Fibroblast of skin of right biceps (primary cell): ENCODE results near the gene SESN3.
A peak's percentile ranks its signal among the peaks of the same experiment; 100 is the strongest.
"Not testable (repeated sequence)": the region's sequence is repeated elsewhere in the genome, so short reads cannot be mapped to it uniquely, and the experiment has no call there.

Source experiments
- DNase-seq: peaks from one replicate; pipeline ENCODE4 v3.0.0-alpha.2; 2013

Gene SESN3

DNA sequence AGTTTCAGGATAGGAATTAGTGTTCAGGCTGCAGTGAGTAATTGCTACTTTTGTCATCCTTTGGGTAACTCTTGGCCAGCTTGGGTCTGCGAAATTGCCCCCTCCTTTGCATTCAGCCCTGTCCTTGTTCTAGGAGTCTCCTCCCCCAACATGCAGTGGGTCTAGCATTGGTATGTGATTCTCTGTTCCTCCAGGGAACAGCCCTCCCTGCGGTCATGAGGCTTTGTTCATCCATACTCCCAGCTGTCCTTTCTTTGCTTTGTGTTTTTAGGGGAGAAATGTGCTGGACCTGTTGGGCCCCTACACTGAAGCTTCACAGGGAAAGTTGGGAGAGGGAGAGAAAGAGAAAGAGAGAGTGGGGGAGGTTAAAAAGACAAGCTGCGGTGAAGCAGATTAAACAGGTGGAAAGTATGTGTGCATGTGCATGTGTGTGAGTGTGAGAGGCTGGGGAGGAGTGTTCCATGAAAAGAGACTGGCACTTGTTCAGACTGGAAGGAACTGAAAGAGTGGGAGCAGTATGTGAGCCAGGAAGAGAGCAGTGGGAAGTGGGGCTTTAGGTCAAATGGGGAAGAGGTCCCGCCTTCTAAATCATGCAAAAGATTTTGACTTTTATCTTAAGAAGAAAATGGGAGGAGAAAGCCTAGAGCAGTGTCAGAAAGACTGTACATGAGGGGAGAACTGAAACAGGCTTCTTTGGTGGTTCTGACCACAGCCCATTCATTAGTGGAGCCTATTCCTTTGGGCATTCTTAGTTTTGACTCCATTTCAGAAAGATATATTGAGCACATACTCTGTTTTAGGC lies 17.9 kb upstream of the SESN3 start:
- DNase-seq: no peak

DNA sequence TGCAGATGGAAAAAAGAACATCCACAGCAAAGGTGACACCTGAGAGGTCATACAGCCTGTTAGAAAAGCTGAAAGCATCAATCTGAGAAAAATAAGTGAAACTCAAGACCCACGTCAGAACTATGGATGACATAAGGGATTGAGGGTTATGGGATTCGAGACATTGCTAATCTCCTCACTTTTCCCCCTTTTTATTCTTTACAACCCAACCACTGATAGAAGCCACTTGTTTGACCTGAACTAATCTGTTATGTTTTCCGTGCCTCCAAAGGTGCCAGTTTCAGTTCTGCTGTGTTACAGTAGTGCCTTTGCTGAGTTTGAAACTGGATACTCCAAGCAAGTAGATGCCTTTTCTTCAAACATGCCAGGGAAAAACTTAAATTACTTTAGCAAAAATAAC lies 16.9 kb upstream of the SESN3 start:
- DNase-seq: no peak

DNA sequence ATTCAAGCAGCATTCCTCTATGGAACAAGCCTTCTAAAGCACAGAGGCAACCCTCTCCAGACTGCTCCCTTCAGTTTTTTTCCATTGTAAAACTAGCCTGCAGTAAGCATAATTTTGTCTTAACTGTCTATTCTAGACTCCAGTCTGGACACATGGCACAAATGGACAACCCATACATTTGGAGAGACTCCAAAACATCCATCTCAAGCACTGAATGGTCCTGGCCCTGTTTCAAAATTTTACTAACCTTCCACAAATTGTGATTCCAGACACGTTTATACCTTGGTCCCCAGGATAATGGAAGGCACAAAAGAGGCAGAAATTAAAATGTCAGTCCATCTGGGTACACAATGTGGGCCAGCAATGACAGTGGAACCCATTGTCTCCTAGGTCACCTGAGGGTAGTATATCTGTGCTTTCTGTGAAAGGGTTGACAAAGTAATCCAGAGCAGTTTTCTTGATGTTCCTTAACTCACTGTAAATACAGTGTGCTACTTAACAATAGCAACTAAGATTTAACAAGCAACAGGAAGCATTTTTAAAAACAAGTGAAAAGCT lies 16.2 kb upstream of the SESN3 start:
- no peak for DNase-seq

DNA sequence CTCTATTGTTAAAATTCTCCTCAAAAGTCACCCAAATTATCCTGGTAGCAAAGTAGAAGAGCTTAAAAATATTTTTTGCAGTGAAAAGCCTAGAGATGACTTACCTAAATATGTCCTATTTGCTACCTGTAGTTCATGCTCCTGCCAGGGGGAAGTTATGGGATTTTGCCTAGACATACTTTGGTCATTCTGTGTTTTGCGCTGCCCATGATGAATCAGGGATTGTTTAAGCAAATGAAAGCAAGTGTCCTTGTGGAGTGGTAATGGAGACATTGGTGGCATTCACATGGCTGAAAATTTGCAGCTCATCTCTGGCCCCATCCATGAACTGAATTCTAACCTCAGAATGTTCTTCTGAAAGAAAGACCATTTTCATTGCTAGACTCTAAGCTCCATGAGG lies 14.6 kb upstream of the SESN3 start:
- no peak for DNase-seq

DNA sequence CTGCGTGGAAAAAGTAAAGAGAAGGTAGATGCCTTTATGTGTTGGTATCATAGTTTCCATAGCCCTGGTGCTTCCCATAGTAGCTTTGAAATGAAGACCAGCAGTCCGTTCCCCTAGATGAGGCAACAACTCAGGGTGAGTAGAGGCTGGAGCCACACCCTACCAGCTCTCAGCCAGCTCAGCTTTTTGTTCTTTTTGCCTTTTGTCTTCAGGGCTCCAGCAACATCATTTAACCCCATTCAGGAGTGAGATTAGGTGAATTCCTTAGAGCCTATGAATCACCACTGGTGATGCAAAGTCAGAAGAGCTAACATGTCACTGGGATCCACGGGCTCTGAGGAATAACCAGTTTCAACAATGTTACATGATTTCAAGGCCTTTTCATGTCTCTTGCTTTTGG lies 14.0 kb upstream of the SESN3 start:
- DNase-seq: peak; percentile 64

DNA sequence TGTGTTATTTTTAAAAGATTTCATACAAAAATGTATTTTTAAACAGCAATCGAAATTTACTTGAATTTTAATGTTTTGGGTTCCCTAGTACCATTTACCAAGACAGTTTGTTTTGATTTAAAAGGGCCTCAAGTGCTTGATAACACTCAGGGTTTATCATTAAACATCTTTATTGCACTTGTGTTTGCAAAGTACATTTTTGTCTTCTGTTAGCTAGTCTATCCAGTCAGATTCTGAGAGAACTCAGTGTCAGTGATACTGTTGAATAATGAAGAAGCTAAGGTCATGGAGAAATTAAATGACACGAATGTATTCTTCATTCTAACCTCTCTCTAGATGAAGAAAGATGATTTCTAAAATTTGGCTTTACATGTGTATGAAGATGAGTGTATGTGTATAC lies 12.7 kb upstream of the SESN3 start:
- DNase-seq: no peak

DNA sequence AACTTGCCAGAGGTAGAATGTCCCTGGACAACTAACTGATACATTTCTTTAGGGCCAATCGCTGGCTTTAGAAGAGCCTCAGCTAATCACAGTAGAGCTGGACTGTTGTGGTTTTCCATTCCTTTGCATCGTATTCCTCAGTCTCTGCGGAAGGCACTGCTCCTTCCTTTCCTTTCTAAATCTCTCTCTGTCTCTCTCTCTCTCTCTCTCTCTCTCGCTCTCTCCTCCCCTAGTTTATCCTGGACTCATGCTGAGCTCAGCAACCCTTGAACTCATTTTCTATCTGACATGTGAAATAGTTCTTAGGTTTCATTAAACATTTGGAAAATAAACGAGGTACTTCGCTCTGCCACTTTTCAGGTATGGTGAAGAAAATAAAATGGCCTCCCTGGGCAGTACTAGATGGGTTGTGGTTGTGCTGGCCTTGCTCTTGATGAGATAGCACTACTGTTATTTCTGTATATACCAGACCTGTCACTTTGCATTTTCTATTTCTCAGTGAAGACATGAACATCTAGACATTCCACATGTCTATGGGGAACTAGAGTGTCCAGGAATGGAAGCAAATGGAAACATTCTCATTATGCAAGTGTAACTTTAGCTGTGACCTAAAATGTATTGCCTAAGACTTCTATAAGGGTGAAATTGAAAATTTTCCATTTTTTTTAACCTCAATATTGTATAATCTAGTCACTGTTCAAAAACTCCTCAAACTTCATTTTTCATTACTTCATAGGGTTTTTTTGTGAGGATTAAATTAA lies 12.0 kb upstream of the SESN3 start:
- DNase-seq: no peak

DNA sequence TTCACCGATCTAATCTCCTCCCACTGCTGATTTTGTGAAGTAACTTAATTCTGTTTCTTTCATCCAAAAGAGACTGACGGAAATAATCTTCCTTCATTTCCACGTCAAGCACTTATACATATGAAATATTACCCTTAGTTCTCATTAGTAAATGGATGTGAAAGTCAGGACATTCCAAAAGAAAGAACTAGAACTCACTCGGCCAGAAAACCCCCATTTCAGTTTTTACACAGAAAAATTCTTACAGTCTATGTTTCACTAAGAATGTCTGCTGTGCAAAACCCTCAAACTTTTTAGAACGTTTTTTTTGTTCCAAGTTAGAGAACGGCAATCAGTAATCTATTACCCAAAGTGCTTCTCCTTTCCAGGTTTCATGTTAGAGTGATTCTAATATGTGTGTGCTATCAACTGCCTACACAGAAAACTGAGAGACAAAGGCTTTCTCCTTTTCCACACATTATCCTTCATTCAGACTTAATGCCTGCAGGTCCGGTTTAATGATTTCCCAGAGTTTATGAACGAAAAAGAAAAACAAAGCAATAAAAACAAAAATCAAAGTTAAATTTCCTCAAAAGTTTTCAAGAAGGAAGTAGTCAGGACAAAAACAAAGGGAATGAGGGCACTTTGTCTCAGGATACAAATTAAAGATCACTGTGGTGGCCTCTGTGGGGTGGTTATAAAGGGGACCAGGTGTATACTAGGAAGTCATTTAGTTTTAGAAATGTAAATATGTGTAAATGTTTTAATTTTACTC lies 11.3 kb upstream of the SESN3 start:
- DNase-seq: no peak

DNA sequence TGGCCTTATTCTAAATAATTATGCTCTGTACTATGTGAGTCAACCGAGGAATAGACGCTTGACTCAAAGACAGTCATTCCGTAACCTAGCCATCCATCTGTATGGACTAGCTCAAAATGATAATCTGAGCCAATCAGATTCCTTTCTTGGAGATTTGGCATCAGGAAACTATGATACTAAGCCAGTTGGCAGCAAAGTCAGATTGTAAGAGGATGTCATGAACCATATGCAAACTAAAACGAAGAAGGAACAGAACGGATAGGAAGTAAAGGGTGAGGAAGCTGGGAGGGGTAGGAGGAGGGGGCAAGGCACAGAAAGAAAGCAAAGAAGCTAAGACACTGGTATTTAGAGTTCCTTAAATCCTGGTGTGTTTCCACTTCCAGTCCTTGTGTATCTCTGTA lies 10.7 kb upstream of the SESN3 start:
- DNase-seq: peak; percentile 48

DNA sequence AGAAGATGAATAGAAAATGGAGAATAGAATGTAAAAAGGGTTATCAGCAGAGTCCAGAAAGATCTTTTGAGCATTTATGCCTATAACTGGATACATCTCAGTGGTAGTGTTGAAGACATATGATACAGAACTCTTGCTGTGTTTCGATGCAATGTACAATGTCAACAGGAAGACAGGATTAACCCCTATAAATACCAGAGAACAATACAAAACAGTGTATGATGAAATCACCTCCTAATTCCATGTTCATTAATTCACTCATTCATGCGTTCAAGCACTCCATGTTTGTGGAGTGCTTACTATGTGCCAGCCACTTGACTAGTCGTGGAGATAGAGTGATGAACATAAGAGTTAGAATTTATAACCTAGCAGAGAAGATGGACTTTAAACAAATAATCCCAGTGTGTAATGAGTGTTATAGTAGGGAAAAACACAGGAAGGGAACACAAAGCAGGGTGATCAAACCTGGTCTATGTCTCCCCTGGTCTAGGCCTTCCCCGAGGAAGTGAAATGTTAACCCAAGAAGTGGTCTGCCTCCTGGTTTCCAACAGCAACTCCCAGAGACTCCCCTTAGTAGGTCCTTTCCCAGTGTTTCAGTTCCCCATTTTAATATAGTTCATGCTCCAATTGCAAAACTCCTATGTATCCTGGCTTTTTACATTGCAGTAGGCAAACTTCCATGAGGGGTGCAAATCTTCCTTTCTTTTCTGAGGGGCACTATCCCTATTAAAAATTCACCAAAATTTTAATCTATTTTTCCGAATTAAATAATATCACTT lies 9.1 kb upstream of the SESN3 start:
- no peak for DNase-seq

DNA sequence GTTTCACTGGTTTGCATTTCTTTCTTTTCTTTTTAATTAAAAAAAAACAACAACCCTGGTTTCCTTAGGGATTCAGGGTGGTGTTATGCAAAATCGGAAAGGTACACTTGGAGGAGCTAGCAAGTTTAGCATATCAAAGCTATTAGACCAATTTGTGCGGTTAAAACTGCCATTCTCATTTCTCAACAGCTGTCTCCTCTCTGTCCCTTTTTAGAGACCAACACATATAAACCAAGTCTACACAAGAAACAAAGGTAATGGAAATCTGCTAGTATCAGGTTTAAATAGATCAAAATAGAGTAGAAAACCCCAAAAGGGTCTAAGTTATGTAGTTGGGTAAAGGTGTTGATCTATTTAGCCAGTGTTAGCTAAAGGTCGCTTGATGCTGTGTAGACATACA lies 1.7 kb upstream of the SESN3 start:
- DNase-seq: no peak

DNA sequence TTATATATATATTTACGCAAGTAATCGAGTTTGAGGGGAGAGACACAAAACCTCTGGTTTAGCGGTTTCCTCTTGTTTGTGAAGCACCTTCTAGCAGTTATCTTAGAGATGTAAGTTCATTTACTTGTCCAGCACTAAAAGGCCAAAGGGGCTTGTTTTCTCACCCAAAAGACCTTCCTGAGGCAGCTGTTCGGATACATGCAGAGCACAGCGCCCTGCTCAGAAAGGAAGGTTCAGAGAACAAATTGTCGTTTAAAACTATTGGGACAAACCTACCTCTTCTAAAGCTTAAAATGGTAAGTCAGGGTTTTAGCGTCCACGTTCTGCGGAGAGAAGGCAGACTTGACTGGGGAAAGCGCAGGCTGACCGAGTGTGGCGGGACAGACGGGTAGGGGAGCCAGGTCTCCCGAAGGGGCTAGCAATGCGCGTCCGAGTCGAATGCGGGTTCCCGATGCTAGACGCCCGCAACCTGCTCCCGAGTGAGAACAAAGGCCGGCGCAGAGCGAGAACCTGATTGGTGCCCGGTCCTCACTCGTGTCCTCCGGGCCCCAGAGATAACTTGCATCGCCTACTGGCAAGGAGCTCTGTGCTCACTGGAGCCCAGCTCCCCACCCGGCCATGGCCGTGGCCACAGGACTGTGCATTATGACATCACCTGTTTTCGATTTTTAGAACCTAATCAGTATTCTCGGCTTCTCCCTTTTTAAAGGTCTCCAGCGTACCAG lies 1.0 kb upstream of the SESN3 start:
- peak; percentile 39 for DNase-seq

DNA sequence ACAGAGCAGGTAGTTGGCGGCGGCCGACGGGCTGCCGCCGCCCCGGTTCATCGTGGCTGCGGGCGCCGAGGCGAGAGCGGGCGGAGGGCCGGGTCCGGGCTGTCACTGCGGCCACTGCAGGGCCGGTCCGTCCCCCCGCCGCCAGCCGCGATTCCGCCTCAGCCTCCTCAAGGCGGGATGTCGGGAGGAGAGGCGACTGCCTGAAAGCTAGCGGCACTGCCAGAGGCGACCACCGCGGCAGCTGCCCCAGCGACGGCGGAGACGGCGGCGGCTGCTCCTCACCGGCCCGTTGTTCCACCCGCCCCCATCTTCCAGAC lies 234 bp downstream of the SESN3 start:
- no peak for DNase-seq

DNA sequence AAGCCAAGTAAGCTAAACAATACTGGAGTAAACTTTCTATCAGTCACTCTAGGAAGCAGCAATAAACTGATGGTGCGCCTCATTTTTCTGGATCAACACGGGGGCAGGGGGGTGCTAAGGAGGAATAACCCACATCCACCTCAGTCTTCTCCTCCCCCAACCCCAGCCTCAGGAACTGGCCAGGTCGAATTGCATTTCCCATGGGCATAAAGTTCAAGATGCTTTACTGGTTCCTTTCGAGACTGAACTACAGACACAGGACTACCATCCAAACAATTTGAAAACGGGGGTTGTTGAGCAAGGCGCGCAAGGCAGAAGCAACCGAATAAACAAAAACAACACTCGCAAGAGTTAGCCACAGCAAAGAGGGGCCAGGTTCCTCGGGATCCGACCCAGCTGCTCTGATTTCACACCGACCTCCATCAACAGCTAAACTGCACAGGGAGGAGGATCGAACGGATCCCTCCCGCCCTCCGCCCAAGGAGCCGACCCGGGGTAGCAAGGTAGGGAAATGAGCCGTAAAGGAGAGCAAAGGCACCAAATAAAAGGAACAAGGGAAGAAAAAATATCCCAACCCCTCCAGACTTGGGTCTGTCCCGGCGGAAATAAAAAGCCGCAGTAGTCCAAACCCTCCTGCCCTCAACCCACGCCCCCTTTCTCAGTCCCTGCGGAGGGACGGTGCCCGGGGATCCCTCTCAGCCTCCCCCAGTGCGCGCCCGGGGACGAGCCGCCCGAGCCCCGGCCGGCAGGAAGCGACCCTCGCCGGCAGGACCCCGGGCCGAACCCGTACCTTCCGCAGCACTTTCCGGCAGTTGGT lies 801 bp downstream of the SESN3 start:
- DNase-seq: peak; percentile 15

DNA sequence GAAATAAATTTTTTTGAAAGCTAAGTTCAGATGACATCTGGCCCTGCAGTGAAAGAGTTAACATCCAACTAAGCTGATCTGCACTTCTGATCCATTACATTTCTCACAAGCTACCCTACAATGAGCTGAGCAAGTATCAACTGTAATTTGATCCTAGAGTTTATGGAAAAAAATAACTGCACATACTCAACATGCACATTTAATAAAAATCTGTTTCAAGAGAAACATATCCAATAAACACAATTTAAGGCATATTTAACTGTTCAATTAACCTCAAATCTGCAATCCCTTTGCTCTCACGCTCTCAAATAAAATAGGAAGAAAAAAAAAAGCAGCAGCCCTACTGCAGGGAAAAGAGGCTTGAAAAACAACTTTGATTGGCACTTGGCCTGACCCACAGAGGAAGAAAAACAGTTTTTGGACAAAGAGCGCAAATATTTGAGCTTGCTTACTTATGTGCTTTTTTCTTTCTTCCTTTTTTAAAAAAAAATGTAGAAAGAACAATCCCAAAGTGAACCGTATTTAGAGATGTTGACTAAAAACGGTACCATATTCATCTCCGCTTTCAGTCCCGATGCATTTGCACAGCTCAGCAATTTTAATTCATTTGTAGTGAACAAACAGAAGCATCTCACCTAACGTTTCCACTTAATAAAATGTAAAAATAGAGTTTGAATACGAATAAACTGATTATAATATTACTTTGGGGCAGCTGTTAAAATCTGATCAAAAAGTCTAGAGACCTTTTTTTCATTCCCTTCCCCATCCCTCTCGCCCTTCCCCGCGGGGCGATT lies 1.6 kb downstream of the SESN3 start:
- peak; percentile 21 for DNase-seq

DNA sequence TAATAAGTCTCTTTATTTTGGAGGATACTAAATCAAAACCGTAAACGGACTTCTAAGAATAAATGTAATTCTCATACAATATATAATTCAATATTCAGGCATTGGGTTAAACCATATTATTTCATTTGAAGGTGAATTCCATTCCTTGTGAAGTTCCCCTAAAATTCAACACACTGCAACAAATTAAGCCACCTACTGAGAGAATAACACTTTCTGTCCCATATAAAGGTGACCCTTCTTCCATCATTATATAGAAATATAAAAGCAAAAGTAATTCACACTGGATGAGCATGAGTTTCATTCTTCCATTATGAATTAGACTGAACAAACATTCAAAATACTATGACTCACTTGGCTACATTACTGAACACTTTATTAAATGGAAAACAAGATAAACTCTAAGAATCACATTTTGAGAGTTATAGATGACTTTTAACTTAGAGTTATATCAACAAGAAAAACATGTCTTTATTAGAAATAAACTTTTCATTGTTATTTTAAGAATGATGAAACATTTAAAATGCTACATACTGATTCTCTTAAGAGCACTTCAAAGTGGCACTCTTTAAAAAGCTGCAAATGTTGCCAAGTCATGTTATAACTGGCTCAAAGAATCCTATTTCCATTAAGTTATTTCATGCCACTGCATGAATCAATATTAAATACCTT lies 2.8 kb downstream of the SESN3 start:
- DNase-seq: peak; percentile 15

DNA sequence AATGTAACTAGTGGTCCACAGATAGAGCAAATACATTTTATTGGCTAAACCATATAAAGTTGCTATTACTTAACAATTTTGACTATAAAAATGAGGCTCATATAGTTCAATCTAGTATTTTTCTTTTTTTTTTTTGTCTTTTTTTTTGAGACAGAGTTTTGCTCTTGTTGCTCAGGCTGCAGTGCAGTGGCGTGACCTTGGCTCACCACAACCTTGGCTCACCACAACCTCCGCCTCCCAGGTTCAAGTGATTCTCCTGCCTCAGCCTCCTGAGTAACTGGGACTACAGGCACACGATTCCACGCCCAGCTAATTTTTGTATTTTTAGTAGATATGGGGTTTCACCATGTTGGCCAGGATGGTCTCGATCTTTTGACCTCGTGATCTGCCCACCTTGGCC lies 3.9 kb downstream of the SESN3 start:
- not testable (repeated sequence) for DNase-seq

DNA sequence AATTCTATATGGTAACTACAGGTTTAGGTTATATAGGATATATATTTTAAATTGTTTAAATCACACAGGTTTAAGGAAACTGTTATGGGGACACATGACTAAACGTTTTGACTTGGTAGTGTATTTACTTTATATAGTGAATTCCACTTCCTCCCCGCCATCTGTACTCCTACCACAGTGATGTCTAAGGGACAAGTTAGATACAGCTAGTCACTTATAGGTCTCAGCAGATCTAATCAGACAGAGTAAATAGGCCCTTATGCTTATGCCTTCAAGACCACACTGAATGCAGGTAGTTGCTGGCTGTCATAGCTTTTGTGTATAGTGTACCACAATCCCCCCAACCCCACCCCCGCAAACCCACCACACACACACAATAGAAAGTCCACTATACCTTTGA lies 8.2 kb downstream of the SESN3 start:
- no peak for DNase-seq

DNA sequence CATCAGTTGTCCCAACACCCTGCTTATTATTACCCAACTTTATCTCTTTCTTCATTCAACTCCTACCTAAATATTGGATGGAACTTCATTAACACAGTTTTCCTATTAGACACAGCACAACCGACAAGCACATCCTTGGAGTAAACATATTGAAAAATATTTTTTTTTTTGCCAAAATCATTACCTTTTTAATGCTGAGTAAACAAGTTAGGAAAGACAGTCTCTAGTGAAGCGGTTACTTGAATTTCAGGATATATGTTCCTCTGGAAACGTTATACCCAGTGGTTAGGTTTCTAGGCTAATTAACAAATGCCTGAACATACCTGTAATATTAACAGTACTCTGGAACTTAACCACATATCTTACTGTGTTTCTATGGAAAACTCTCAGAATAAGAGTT lies 11.4 kb downstream of the SESN3 start:
- DNase-seq: no peak

DNA sequence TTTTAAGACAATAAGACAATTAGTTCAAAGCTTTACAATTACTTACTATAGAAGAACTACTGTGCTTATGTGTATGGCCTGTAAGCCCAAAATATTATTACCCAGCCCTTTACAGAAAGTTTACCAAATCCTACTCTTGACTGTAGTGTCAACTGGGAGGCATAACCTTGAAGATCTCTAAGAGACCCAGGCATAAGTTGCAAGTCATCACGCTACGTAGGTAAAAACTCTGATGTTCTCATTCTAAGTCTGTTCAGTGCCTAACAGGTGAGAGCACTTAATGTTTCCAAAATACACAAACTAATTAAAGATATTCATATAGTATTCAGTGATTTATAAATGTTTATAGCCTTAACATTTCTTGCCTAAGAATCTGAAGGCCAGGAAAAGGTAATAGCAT lies 12.9 kb downstream of the SESN3 start:
- no peak for DNase-seq
